Subcutaneous abdominal adipose tissue (tissue), 5 donors: ENCODE data around the gene INO80B.
"Not testable (repeated sequence)": the region's sequence is repeated elsewhere in the genome, so short reads cannot be mapped to it uniquely, and the experiment has no call there.

Experiments used
- H3K27ac ChIP-seq: one replicate; pipeline ENCODE4 v1.7.0; 2013; ENCODE audit warnings: low read depth, mild to moderate bottlenecking, inconsistent platforms, low read length, moderate library complexity
- H3K27me3 ChIP-seq, 5 donors: one replicate each; pipeline ENCODE4 v1.7.0; 2013; ENCODE audit warnings: low read length in 5 of 5, inconsistent platforms in 1 of 5; ENCODE audit not compliant: control insufficient read depth in 5 of 5, insufficient read depth in 4 of 5
- H3K36me3 ChIP-seq, 5 donors: one replicate each; pipeline ENCODE4 v1.7.0; 2013; ENCODE audit warnings: low read length in 5 of 5; ENCODE audit not compliant: control insufficient read depth in 5 of 5, insufficient read depth in 5 of 5
- H3K4me1 ChIP-seq, 5 donors: one replicate each; pipeline ENCODE4 v1.7.0; 2013; ENCODE audit warnings: low read length in 5 of 5, mild to moderate bottlenecking in 3 of 5, moderate library complexity in 1 of 5; ENCODE audit not compliant: control insufficient read depth in 5 of 5, insufficient read depth in 5 of 5
- H3K4me3 ChIP-seq, 5 donors: one replicate each; pipeline ENCODE4 v1.7.0; 2013; ENCODE audit warnings: low read length in 5 of 5, low read depth in 1 of 5
- H3K9ac ChIP-seq, 5 donors: one replicate each; pipeline ENCODE4 v1.7.0; 2013; ENCODE audit warnings: low read length in 5 of 5, mild to moderate bottlenecking in 4 of 5, moderate library complexity in 3 of 5
- H3K9me3 ChIP-seq, 5 donors: one replicate each; pipeline ENCODE4 v1.7.0; 2013; ENCODE audit warnings: low read length in 5 of 5; ENCODE audit not compliant: control insufficient read depth in 5 of 5
- donor health status: healthy.
- donor health status: healthy.
- donor health status: healthy.
- donor health status: healthy.
- donor health status: healthy.

Gene INO80B

GRCh38 chr2:74417763-74418162, 37.1 kb upstream of the INO80B start:
- H3K4me3 ChIP-seq = no peak overlapping the region
- H3K4me1 ChIP-seq = peaks cover 0 to 43% (median 36%) of the 10 kb centered on the region in 5 donors
- H3K27me3 ChIP-seq = peaks cover 0 to 22% (median 8%) of the 10 kb centered on the region in 5 donors
- H3K9ac ChIP-seq = no peak overlapping the region
- H3K27ac ChIP-seq = no peak overlapping the region
- no peaks in the 10 kb centered on the region for H3K9me3 ChIP-seq
- H3K36me3 ChIP-seq = no peaks in the 10 kb centered on the region

DNA sequence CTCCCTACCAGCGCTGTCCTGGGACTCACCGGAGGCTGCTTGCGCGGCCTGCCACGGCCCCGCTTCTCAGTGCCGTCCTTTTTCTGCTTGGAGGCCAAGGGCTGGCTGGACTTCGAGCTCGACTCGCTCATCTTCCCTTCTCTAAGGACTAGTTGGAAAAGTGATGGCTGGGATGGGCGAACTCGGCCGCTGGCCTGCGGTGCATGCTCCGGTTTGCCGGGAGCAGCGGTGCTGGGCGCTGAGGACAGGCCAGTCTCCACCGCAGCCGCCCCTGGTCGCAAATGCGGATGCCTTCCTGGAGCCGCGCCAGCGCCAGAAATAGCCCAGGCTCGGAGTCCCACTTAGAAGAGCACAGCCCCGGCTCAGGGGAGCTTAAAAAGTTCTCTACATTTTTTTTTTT, 36.6 kb upstream of the INO80B start:
- Histone ChIP-seq H3K27ac (no peak overlapping the region), H3K9ac (no peak overlapping the region), H3K36me3 (no peaks in the 10 kb centered on the region), H3K4me3 (no peak overlapping the region), H3K9me3 (no peaks in the 10 kb centered on the region), H3K27me3 (peaks cover 0 to 22% (median 8%) of the 10 kb centered on the region in 5 donors), H3K4me1 (peaks cover 0 to 40% (median 36%) of the 10 kb centered on the region in 5 donors)

DNA sequence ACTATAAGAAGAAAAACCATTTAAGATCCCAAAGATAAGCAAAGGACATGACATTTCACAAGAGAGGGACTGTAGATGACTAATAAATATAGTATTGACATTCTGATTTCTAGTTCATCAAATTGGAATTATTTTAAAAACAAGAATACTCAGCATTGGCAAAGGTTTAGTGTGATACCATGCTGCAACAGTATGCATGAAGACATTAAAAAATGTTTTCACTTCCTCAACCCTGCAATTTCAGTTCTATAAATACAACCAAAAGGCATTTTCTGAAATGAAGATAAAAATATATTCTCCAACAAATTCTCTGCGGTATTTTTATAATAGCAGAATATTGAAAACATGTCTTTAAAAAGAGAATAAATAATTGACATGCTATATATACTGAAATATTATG, 35.5 kb upstream of the INO80B start:
- no peaks in the 10 kb centered on the region for H3K9me3 ChIP-seq
- no peak overlapping the region for H3K4me3 ChIP-seq
- H3K4me1 ChIP-seq = peaks cover 0 to 34% (median 32%) of the 10 kb centered on the region in 5 donors
- peaks cover 0 to 21% (median 8%) of the 10 kb centered on the region in 5 donors for H3K27me3 ChIP-seq
- no peak overlapping the region for H3K27ac ChIP-seq
- H3K9ac ChIP-seq = no peak overlapping the region
- no peaks in the 10 kb centered on the region for H3K36me3 ChIP-seq

DNA sequence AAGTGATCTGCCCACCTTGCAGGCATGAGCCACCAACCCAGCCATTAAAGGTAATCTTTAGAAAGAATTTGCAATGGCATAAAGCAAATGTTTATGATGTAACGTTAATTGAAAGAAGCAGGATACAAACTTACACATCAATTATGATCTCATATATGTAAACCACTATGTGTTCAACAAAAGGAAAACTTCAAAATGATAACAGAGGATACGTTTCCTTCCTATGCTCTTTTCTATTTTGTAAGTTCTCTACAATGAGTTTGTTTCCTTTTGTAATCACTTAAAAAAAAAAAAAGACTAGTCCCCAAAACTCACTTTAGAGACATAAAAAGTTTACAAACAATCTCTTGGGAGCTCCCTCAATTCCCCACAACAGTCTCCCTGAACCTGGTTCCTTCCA, 34.9 kb upstream of the INO80B start:
- Histone ChIP-seq H3K27me3 (peaks cover 0 to 19% (median 6%) of the 10 kb centered on the region in 5 donors), H3K4me3 (no peak overlapping the region)

GRCh38 chr2:74420443-74421103, 34.3 kb upstream of the INO80B start:
- Histone ChIP-seq H3K27me3 (peaks cover 0 to 16% (median 5%) of the 10 kb centered on the region in 5 donors), H3K9ac (peak overlapping the region in 1 of 5 donors; percentile 68), H3K4me3 (peak overlapping the region in 2 of 5 donors; percentile 78 to 82), H3K4me1 (peaks cover 0 to 22% (median 19%) of the 10 kb centered on the region in 5 donors)
- not testable (repeated sequence) for H3K9me3 ChIP-seq, H3K36me3 ChIP-seq, H3K27ac ChIP-seq

More for the DNA sequence above, 34.9 kb upstream of the INO80B start:
- Histone ChIP-seq H3K27ac (no peak overlapping the region), H3K9me3 (no peaks in the 10 kb centered on the region), H3K4me1 (peaks cover 0 to 28% (median 25%) of the 10 kb centered on the region in 5 donors), H3K9ac (no peak overlapping the region), H3K36me3 (peaks cover 0 to 1% (median 0%) of the 10 kb centered on the region in 5 donors)

GRCh38 chr2:74421221-74421870, 33.5 kb upstream of the INO80B start, which contains the start of the genes C2orf81 and WDR54:
Gene C2orf81, minus strand, starts transcription at chr2:74421619. Its CDS starts 59 bp downstream, at chr2:74421560.
Gene WDR54, plus strand, starts transcription at chr2:74421730. Its CDS starts 424 bp downstream, at chr2:74422154.
- peaks cover 0 to 11% (median 4%) of the 10 kb centered on the region in 5 donors for H3K27me3 ChIP-seq
- peaks cover 0 to 17% (median 15%) of the 10 kb centered on the region in 5 donors for H3K4me1 ChIP-seq
- H3K27ac ChIP-seq = peak within 1 kb of the TSS; percentile 30
- H3K9ac ChIP-seq = peak within 1 kb of the TSS in 3 of 5 donors; percentile 46 to 70 (median 68)
- no peaks in the 10 kb centered on the region for H3K9me3 ChIP-seq
- peaks cover 0 to 15% (median 9%) of the 10 kb centered on the region in 5 donors for H3K36me3 ChIP-seq
- peak within 1 kb of the TSS; percentile 59 to 82 (median 76) for H3K4me3 ChIP-seq

DNA sequence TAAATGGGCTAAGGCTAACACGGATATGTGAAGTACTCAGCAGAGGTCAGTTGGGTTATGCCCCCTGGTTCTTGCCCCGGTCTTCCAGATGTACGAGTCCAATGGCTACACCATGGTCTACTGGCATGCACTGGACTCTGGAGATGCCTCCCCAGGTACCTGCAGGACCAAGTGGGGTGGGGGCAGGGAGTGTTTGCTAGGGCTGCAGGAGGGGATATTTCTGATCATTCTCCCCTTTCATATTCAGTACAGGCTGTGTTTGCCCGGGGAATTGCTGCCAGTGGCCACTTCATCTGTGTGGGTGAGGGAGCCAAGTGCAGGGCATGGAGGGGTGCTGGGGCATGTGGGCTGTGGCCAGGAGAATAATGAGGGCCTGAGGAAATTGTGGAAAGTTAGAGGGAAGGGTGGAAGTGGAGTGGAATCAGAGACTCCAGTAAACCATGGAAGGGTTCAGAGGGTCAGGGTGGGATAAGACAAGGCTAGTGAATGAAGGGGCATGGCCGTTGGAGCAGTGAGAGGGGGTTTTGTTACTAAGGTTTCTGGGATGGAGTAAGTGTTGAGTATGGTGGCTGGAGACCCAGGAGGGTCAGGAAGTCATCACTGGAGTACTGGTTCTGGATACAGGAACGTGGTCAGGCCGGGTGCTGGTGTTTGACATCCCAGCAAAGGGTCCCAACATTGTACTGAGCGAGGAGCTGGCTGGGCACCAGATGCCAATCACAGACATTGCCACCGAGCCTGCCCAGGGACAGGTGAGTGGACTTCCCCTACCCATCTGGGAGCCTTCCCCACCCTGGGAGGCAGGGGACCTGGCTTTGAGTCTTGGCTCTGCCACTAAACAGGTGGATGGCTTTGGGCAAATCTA, 31.4 kb upstream of the INO80B start:
- H3K27ac ChIP-seq = no peak overlapping the region
- no peak overlapping the region for H3K4me3 ChIP-seq
- H3K27me3 ChIP-seq = peaks cover 0 to 9% (median 4%) of the 10 kb centered on the region in 5 donors
- peaks cover 0 to 35% (median 25%) of the 10 kb centered on the region in 5 donors for H3K36me3 ChIP-seq
- peaks cover 0 to 17% (median 15%) of the 10 kb centered on the region in 5 donors for H3K4me1 ChIP-seq
- H3K9me3 ChIP-seq = no peaks in the 10 kb centered on the region
- no peak overlapping the region for H3K9ac ChIP-seq

DNA sequence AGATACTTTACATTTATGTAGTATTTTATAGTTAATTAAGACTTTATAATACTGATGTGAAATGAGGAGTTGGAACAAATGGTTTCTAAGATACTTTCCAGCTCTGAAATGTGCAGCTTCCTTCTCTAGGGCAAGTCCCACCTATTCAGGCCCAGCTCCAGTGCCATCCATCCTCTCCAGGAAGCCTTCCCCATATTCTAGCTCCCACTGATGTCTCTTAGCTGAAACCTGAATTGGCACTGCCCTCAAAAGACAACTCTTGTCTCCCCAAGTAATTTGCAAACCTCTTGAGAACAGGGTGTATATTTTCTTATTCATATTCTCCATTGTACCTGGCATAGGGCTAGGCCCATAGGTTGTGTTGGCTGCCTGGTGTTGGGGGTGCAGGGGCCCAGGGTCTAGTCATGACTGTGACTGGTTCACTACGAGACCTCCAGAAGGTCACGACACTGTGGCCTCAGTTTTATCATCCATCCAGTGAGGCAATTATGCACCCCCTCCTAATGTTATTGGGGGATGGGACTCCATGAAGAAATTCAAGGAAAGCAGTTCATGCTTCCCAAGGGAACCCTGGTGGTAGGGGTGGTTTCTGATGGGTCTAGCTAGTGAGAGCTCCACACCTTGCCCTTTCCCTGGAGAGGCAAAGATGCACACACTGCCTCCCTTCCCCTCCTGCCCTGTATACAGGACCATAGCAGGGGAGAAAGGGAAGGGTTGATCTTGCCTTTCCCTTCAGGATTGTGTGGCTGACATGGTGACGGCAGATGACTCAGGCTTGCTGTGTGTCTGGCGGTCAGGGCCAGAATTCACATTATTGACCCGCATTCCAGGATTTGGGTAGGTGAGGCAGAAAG, 30.5 kb upstream of the INO80B start:
- H3K9ac ChIP-seq = no peak overlapping the region
- H3K9me3 ChIP-seq = no peaks in the 10 kb centered on the region
- peaks cover 0 to 9% (median 4%) of the 10 kb centered on the region in 5 donors for H3K27me3 ChIP-seq
- H3K36me3 ChIP-seq = peaks cover 0 to 44% (median 34%) of the 10 kb centered on the region in 5 donors
- no peak overlapping the region for H3K27ac ChIP-seq
- peaks cover 0 to 17% (median 15%) of the 10 kb centered on the region in 5 donors for H3K4me1 ChIP-seq
- H3K4me3 ChIP-seq = no peak overlapping the region

DNA sequence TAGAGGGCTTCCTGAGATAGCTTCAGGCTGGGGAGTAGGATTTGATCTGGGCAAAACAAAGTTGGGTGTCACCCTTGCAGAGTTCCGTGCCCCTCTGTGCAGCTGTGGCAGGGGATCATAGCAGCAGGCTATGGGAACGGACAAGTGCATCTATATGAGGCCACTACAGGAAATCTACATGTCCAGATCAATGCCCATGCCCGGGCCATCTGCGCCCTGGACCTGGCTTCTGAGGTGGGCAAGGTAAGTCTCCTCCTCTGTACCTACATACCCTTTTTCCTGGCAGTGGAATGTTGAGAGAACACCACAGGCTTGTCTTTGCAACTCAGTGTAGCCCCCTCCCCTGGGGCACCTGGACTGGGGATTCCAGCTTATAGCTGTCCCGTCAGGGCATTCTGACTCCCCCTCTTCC, 29.9 kb upstream of the INO80B start:
- Histone ChIP-seq H3K4me3 (no peak overlapping the region), H3K27ac (no peak overlapping the region), H3K36me3 (peaks cover 0 to 51% (median 40%) of the 10 kb centered on the region in 5 donors), H3K9ac (no peak overlapping the region), H3K27me3 (peaks cover 0 to 9% (median 4%) of the 10 kb centered on the region in 5 donors), H3K4me1 (peaks cover 0 to 17% (median 15%) of the 10 kb centered on the region in 5 donors), H3K9me3 (no peaks in the 10 kb centered on the region)
